Cerebellar cortex (tissue), 1 donor: Measurements from ENCODE around the gene KSR1.

Experiments used
- DNase-seq: peaks from one replicate; pipeline ENCODE4 v3.0.0-alpha.2; 2015; ENCODE audit warnings: low spot score

KSR1 gene

GRCh38 chr17:27473748-27474609 lies 17.7 kb downstream of the KSR1 start:
- no peak for DNase-seq

- DNase-seq: no peak
These were observed 18.9 kb downstream of the KSR1 start for GRCh38 chr17:27475070-27475673.

GRCh38 chr17:27475981-27476895 lies 20.0 kb downstream of the KSR1 start:
- no peak for DNase-seq

GRCh38 chr17:27477050-27477888 lies 21.0 kb downstream of the KSR1 start:
- no peak for DNase-seq

- DNase-seq: no peak
These were observed 21.9 kb downstream of the KSR1 start for GRCh38 chr17:27477971-27478684.

- no peak for DNase-seq
These were observed 22.8 kb downstream of the KSR1 start for GRCh38 chr17:27478901-27479538.

GRCh38 chr17:27479838-27480237 lies 23.6 kb downstream of the KSR1 start:
- DNase-seq: no peak

- DNase-seq: no peak
These were observed 24.5 kb downstream of the KSR1 start for GRCh38 chr17:27480699-27481098.

- no peak for DNase-seq
These were observed 25.1 kb downstream of the KSR1 start for GRCh38 chr17:27481327-27481726.

- DNase-seq: no peak
These were observed 28.9 kb downstream of the KSR1 start for GRCh38 chr17:27485125-27485524.

- no peak for DNase-seq
These were observed 29.7 kb downstream of the KSR1 start for GRCh38 chr17:27485716-27486495.

- no peak for DNase-seq
These were observed 30.5 kb downstream of the KSR1 start for GRCh38 chr17:27486741-27487140.

- no peak for DNase-seq
These were observed 32.0 kb downstream of the KSR1 start for GRCh38 chr17:27488231-27488630.

GRCh38 chr17:27489045-27489715 lies 32.9 kb downstream of the KSR1 start:
- no peak for DNase-seq

- DNase-seq: no peak
These were observed 34.1 kb downstream of the KSR1 start for GRCh38 chr17:27490391-27490790.

- peak; percentile 50 for DNase-seq
These were observed 35.5 kb downstream of the KSR1 start for GRCh38 chr17:27491713-27492190.

GRCh38 chr17:27492470-27492869 lies 36.2 kb downstream of the KSR1 start:
- no peak for DNase-seq

GRCh38 chr17:27493088-27493487 lies 36.8 kb downstream of the KSR1 start:
- no peak for DNase-seq
